HG03280 (cell line): ENCODE results near the gene DTWD2.
"Not testable (repeated sequence)": the region's sequence is repeated elsewhere in the genome, so short reads cannot be mapped to it uniquely, and the experiment has no call there.

Source experiments
- ATAC-seq: cut with Tn5 transposase; IDR thresholded peaks from one replicate; pipeline ENCODE4 v1.9.1; 2021; ENCODE audit warnings: mild to moderate bottlenecking, moderate library complexity; ENCODE audit not compliant: unreplicated experiment

The DTWD2 gene

DNA sequence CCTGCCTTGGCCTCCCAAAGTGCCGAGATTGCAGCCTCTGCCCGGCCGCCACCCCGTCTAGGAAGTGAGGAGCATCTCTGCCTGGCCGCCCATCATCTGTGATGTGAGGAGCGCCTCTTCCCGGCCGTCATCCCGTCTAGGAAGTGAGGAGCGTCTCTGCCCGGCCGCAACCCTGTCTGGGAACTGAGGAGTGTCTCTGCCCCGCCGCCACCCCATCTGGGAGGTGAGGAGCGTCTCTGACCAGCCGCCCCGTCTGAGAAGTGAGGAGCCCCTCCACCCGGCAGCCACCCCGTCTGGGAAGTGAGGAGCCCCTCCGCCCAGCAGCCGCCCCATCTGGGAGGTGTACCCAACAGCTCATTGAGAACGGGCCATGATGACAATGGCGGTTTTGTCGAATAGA, 10.5 kb upstream of the DTWD2 start:
- ATAC-seq: not testable (repeated sequence)

DNA sequence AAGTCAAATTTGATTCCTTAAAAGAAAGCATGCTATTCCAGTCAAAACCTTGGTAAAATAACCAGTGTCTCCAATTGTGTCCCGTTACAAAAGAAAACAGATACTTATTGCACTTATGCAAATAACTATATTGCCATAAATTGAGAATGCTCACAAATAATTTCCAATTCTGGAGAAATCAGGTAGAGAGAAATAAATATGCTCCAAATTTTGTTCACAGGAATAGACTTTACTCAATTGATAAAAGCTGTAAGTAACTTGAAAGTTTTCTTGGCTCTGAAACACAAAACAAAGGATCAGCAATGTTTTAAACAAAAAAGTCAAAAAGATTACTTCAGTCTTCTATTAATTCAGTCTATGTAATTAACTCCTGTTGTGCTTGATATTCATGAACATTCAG, 7.8 kb upstream of the DTWD2 start:
- ATAC-seq: no peak

DNA sequence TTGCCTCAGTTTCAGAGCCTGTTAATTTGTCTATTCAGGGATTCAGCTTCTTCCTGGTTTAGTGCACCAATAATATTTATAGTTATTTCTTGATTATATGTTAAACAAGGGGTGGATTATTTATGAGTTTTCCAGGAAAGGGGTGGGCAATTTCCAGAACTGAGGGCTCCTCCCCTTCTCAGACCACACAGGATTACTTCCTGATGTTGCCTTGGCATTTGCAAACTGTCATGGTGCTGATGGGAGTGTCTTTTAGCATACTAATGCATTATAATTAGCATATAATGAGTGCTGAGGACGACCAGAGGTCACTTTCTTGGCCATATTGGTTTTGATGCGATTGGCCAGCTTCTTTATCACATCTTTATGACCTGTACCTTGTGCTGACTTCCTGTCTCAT, 6.2 kb upstream of the DTWD2 start:
- no peak for ATAC-seq

DNA sequence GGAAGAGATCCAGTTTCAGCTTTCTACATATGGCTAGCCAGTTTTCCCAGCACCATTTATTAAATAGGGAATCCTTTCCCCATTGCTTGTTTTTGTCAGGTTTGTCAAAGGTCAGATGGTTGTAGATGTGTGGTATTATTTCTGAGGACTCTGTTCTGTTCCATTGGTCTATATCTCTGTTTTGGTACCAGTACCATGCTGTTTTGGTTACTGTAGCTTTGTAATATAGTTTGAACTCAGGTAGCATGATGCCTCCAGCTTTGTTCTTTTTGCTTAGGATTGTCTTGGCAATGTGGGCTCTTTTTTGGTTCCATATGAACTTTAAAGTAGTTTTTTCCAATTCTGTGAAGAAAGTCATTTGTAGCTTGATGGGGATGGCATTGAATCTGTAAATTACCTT, 4.8 kb upstream of the DTWD2 start:
- not testable (repeated sequence) for ATAC-seq

DNA sequence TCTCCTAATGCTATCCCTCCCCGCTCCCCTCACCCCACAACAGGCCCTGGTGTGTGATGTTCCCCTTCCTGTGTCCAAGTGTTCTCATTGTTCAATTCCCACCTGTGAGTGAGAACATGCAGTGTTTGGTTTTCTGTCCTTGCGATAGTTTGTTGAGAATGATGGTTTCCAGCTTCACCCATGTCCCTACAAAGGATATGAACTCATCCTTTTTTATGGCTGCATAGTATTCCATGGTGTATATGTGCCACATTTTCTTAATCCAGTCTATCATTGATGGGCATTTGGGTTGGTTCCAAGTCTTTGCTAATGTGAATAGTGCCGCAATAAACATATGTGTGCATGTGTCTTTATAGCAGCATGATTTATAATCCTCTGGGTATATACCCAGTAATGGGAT, 3.7 kb upstream of the DTWD2 start:
- not testable (repeated sequence) for ATAC-seq

DNA sequence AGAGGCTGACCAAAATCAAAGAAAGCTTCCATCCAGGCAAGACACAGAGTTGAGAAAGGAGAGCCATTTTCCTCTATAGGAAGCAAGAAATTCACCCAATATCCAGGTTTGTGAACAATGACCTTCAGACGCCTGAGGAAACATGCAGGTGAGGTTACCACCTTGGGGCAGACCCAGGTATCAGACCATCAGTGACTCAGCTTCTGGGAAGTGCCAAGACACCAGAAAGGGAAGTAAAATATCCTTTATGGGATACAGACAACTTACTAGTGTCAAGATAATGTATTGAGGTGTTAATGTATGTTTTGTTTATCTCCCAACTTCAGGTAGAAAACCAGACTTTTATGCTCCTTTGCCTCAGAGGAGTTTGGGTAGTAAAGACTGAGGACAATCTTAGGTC, 2.2 kb upstream of the DTWD2 start:
- no peak for ATAC-seq

DNA sequence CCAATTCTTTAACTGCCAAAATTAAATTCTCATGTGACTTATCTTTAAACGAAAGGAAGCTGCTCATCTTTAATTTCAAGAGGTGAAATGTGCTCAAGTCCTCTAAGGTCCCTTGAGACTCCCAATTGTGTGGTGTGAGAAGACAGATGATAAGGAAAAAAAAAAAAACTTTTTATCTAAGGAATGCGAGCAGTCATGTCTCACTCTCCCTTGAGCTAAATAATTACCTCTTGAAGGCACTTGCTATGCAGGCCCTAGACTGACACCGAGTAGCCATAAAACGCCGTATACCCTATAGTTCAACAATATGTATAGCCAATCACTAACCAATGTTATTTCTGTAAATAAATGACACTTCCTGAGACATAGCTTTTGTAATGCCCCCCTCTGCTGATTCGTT, 1.5 kb upstream of the DTWD2 start:
- ATAC-seq: no peak

DNA sequence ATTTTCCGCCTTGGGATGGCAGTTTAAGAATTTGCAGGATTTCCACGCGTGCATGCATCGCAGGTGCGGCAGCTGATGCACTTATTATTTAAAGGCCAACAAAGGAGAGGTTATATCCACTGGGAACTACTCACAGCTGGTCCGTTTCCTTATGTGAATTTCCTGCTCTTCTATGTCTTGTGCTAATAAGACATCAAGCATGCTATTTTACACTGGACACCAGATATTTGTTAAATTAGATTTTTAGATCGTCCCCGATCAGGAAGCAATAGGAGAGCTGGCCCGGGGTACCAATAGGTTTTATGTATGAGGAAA, 476 bp upstream of the DTWD2 start:
- ATAC-seq: no peak

DNA sequence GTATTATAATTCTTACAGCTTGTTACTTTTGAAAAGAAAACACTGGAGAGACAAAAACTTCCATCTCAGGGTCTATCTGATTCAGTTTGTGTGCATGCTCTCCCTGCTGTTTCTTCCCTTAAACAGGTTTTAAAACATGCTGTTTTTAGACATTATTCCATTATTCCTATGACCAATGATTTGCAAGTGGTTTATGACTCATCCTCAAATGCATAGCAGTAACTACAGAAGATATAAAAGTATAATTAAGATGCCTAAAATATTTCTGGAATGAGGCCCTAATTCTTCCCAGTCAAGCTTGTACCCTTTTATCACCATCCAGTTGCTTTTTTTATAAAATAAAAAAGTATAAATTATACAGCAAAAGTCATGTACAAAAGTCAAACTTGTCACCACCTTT, 3.7 kb downstream of the DTWD2 start:
- no peak for ATAC-seq

DNA sequence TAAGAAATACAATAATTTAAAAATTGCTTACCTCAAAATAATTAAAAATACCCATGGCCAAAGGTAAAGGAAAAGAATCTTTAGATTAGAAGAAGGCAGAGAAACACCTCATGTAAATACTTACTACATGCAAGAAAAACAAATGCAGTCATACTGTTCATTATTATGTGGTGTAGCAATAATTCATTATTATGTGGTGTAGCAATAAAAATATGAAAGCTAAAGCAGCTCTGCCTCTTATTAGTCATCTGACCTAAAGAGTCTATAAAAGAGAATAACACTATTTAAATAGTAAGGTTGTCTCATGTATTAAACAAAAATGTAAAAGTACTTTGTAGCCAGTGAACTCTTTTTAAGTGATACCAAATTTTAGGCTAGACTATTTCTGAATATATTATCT, 6.6 kb downstream of the DTWD2 start:
- ATAC-seq: no peak

DNA sequence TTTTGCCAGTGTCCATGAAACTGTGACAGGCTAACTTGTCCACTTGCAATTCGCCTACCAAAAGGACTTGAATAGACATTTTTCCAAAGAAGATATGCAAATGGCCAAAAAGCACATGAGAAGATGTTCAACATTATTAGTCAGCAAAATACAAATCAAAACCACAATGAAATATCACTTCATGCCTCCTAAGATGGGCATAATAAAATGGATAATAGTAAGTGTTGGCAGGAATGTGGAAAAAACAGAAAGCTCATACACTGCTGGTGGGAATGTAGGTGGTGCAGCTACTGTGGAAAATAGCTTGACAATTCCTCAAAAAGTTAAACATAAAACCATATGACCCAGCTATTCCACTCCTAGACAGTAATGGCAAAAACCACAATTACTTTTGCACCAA, 7.9 kb downstream of the DTWD2 start:
- no peak for ATAC-seq

DNA sequence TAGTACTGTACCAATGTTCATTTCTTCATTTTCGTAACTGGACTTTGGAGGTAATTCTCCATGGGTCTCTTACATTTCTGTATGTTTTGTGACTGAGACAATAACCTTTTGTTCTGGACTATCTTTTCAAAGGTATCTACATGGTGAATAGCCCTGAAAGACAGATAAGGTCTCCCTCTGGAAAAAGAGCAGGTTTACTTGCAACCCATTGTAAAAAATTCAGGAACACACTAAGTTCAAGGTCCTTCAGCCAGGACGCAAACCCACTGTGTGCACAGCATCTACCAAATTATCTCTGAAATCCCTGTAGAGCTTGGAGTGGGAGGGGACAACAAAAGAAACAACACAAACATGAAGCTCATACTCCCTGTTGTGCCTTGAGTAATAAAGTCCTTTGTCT, 8.3 kb downstream of the DTWD2 start:
- no peak for ATAC-seq

DNA sequence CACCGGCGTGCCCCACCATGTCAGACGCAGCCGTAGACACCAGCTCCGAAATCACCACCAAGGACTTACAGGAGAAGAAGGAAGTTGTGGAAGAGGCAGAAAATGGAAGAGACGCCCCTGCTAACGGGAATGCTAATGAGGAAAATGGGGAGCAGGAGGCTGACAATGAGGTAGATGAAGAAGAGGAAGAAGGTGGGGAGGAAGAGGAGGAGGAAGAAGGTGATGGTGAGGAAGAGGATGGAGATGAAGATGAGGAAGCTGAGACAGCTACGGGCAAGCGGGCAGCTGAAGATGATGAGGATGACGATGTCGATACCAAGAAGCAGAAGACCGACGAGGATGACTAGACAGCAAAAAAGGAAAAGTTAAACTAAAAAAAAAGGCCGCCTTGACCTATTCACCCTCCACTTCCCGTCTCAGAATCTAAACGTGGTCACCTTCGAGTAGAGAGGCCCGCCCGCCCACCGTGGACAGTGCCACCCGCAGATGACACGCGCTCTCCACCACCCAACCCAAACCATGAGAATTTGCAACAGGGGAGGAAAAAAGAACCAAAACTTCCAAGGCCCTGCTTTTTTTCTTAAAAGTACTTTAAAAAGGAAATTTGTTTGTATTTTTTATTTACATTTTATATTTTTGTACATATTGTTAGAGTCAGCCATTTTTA, 14.4 kb downstream of the DTWD2 start:
- not testable (repeated sequence) for ATAC-seq

DNA sequence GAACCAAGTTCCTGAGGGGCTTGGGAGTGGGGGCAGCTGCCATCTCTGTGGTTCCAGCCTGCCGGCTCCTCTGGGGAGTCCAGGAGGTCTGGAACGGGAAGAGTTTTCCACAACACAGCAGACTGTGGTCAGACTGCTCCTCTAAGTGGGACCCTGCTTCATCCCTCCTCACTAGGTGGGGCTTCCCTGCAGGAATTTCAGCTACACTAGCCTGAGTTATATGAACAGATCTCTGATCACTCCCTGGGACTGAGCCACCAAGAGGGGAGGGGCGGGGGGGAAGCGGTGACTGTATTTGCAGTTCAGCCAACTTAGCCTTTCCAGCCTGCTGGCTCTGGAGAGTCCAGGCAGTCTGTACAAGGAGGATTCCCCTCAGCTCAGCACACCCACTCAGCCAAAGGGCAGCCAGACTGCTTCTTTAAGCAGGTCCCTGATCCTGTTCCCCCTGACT, 19.4 kb downstream of the DTWD2 start:
- ATAC-seq: no peak

DNA sequence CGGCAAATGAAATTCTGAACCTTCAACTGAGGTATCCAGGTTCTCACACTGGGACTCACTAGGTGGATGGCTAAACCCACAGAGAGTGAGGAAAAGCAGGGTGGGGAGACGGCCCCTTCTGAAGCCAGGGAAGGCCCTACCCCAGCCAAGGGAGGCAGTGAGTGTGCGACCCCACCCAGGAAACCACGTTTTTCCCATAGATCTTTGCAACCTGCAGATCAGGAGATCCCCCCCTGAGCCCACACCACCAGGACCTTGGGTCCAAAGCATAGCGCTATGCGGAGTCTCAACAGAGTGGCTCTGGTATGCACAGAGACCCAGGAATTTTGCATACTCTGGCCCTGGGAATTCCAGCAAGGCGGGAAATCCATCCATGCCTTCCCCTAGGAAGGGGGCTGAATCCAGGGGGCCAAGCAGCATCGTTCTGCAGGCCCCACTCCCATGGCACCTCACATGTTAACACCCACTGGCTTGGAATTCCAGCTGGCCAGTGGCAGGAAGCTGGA, 19.9 kb downstream of the DTWD2 start:
- no peak for ATAC-seq

DNA sequence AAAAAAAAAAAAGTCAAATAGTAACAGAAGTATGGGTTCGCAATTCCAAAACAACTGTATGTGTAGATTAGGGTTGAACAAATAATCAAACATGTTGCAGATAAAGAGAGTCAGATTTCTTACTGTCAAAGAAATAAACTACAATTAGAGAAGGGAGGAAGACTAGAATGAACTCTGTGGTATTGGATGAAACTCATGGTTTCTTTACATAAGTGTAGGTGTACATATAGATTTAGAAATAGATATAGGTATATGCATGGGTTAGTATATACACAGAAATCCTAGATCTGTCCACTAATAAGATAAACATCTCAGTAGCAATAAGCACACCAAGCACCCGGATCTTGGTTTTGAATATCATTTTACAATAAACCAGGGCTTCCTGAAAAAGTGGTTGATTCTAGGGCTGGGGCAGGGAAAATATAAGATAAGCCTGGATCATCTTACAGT, 21.3 kb downstream of the DTWD2 start:
- ATAC-seq: no peak

DNA sequence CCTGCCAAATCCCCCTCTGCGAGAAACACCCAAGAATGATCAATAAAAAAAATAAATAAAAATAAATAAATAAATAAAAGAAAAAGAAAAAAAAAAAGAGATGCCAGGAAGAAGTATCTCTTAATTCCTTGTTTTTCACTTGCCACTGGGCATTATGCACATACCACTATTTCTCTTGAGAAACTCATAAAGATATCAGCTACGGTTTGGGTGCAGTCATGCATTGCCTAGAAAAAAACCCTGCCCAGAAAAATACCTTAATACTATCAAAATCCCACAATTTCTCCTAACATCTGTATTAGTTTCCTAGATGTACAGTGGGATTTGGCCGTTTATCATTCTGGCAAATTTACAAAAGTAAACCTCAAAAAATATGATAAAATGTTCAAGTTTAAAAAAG, 22.5 kb downstream of the DTWD2 start:
- ATAC-seq: no peak

DNA sequence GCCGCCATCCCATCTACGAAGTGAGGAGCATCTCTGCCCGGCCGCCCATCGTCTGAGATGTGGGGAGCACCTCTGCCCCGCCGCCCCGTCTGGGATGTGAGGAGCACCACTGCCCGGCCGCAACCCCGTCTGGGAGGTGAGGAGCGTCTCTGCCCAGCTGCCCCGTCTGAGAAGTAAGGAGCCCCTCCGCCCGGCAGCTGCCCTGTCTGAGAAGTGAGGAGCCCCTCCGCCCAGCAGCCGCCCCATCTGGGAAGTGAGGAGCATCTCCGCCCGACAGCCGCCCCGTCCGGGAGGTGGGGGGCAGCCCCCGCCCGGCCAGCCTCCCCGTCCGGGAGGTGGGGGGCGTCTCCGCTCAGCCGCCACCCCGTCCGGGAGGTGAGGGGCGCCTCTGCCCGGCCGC, 23.4 kb downstream of the DTWD2 start:
- ATAC-seq: not testable (repeated sequence)

DNA sequence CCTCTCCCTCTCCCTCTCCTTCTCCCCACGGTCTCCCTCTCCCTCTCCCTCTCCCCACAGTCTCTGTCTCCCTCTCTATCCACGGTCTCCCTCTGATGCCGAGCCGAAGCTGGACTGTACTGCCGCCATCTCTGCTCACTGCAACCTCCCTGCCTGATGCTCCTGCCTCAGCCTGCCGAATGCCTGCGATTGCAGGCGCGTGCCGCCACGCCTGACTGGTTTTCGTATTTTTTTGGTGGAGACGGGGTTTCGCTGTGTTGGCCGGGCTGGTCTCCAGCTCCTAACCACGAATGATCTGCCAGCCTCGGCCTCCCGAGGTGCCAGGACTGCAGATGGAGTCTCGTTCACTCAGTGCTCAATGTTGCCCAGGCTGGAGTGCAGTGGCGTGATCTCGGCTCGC, 24.0 kb downstream of the DTWD2 start:
- not testable (repeated sequence) for ATAC-seq

DNA sequence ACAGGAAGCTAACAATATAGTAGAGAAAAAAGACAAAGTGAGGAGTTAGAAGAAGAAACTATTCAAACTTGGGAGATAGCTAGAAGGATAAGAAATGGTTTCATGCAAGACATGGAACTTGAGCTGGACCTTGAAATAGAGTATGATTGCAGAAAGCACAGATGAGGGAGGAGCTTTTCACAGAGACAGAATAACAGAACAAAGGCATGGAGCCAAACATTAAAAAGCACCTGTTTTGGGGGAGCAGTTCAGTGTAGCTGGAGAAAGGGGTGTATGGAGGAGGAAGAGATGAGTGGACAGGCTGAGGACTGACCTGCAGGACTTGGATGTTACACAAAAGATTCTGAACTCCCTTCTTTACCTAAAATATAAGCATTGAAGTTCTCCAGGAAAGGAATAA, 25.2 kb downstream of the DTWD2 start:
- no peak for ATAC-seq

DNA sequence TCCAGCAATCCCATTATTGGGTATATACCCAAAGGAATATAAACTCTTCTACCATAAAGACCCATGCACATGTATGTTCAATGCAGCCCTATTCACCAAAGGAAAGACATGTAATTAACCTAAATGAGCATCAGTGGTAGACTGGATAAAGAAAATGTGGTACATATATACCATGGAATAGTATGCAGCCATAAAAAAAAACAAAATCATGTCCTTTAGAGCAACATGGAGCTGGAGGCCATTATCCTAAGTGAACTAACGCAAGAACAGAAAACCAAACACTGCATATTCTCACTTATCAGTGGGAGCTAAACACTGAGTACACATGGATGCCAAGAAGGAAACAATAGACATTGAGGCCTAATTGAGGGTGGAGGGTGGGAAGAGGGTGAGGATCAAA, 27.8 kb downstream of the DTWD2 start:
- ATAC-seq: no peak

DNA sequence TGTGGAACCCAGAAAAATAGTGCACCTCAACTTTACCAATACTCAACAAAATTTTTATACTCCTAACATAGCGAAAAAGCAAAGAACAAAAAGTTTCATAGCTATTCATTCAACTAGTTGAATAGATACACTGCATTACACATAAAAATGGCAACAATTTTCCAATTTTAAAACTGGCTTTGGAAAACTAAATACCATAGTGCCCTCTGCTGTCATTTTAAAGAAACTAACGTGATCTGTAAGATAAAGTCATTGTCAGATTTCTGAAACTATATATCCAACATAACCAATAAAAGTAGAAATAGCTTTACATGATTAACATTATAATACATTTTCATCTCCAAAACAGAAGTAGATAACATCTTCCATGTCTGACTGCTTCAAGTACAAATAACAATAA, 31.6 kb downstream of the DTWD2 start:
- no peak for ATAC-seq

DNA sequence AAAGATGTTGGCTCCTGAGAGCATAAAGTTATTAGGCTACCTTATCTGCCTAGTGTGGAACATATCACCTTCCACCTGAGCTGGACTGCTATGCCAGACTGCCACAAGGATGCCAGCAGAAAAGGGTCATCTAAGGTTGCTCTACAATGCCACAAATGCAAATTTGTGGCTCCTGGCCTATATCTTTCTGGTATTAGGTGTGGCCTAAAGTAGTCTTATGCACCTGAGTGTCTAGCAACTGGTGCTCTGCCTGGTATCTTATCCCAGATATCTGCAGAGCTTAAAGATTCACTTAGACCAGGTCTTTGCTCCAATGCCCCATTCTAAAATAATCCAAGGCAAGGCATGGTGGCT, 34.7 kb downstream of the DTWD2 start:
- no peak for ATAC-seq
